ENCODE measurements around the gene ENKUR. TPM values are rescaled to one million over a fixed set of nuclear protein-coding genes. Genes with fewer than 3 reads are reported as not detected.

The ENKUR gene
- total RNA-seq, 1 donor, result not detected

DNA sequence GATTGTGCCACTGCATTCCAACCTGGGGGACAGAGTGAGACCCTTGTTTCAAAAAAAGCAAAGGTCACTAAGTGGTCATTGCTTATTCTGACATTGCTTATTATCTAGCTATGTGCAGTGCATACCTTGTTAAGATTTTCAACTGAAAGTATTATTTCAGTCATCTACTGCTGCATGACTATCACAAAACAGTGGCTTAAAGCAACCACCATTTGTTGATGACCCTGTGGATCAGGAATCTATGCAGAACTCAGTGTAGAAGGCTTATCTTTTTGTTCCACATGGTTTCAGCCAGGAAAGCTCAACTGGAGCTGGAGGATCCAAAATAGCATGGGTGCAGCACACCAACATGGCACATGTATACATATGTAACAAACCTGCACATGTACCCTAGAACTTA lies 23.6 kb upstream of the ENKUR start:
- Histone ChIP-seq H3K4me2 (ENCODE audit: insufficient read depth, low read length) (no peak overlapping the region), H3K27me3 (ENCODE audit: insufficient read depth, low read length) (peaks cover 2% of the 10 kb centered on the region), H3K9me3 (ENCODE audit: low read depth, low read length) (no peaks in the 10 kb centered on the region), H3K4me3 (ENCODE audit: insufficient read depth, low read length) (no peak overlapping the region), H4K20me1 (ENCODE audit: insufficient read depth, low read length) (no peaks in the 10 kb centered on the region), H3K79me2 (ENCODE audit: insufficient read depth, low read length) (no peaks in the 10 kb centered on the region), H3K27ac (ENCODE audit: low read depth, low read length) (no peak overlapping the region), H3K4me1 (ENCODE audit: insufficient read depth, low read length) (no peaks in the 10 kb centered on the region), H2AFZ (ENCODE audit: low read length) (no peak overlapping the region), H3K36me3 (ENCODE audit: insufficient read depth, low read length) (no peaks in the 10 kb centered on the region)
- DNase-seq (ENCODE audit: insufficient read length, low spot score, missing footprints), result no peak
- TF ChIP-seq, protein P1, sequence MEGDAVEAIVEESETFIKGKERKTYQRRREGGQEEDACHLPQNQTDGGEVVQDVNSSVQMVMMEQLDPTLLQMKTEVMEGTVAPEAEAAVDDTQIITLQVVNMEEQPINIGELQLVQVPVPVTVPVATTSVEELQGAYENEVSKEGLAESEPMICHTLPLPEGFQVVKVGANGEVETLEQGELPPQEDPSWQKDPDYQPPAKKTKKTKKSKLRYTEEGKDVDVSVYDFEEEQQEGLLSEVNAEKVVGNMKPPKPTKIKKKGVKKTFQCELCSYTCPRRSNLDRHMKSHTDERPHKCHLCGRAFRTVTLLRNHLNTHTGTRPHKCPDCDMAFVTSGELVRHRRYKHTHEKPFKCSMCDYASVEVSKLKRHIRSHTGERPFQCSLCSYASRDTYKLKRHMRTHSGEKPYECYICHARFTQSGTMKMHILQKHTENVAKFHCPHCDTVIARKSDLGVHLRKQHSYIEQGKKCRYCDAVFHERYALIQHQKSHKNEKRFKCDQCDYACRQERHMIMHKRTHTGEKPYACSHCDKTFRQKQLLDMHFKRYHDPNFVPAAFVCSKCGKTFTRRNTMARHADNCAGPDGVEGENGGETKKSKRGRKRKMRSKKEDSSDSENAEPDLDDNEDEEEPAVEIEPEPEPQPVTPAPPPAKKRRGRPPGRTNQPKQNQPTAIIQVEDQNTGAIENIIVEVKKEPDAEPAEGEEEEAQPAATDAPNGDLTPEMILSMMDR (IDR thresholded peaks at IDR 0.05; ENCODE audit: extremely low read depth, low read depth, low read length), result no peak

DNA sequence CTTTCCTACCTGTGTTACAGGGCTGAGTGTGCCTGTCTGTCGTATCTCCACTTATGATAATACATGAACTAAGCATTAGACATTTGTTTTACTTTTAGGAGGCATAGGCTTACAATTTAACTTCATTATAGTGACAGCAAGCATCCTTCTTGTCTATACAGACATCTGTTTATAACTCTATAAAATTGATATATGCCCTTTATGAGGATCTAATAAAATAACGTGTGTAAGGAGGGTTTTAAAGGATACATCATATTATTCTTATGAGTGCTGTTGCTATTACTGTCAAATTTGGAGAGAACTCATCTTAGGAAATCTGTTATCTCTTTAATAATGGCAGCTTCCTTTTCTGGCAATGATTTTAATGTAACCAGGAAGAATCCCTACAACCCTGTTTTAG lies 22.4 kb upstream of the ENKUR start:
- no peak overlapping the region for H3K27ac ChIP-seq (ENCODE audit: low read depth, low read length)
- no peak for DNase-seq (ENCODE audit: insufficient read length, low spot score, missing footprints)
- no peak overlapping the region for H3K4me3 ChIP-seq (ENCODE audit: insufficient read depth, low read length)
- no peaks in the 10 kb centered on the region for H4K20me1 ChIP-seq (ENCODE audit: insufficient read depth, low read length)
- no peaks in the 10 kb centered on the region for H3K36me3 ChIP-seq (ENCODE audit: insufficient read depth, low read length)
- no peak overlapping the region for H3K4me2 ChIP-seq (ENCODE audit: insufficient read depth, low read length)
- TF ChIP-seq, protein P1 (IDR thresholded peaks at IDR 0.05; ENCODE audit: extremely low read depth, low read depth, low read length), result no peak
- H2AFZ ChIP-seq (ENCODE audit: low read length), result no peak overlapping the region
- no peaks in the 10 kb centered on the region for H3K9me3 ChIP-seq (ENCODE audit: low read depth, low read length)
- no peaks in the 10 kb centered on the region for H3K27me3 ChIP-seq (ENCODE audit: insufficient read depth, low read length)
- no peaks in the 10 kb centered on the region for H3K79me2 ChIP-seq (ENCODE audit: insufficient read depth, low read length)
- no peaks in the 10 kb centered on the region for H3K4me1 ChIP-seq (ENCODE audit: insufficient read depth, low read length)

DNA sequence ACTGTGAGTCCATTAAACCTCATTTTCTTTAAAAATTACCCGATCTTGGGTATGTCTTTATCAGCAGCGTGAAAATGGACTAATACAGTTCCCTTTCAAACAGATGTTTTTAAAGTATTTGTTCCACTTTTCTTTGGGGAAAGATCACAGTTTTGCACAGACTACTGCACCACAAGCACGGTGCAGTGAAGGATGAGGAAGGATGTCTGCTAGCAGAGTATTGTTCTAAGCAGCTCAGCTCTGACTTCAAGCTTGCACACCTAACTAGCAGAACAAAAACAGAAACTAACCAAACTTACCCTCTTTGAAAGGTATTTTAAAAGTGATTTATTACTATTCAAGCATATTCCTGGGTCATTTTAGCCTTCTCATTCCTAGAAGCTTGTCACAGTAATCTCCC lies 20.4 kb upstream of the ENKUR start:
- H3K27me3 ChIP-seq (ENCODE audit: insufficient read depth, low read length), result no peaks in the 10 kb centered on the region
- H4K20me1 ChIP-seq (ENCODE audit: insufficient read depth, low read length), result no peaks in the 10 kb centered on the region
- H2AFZ ChIP-seq (ENCODE audit: low read length), result no peak overlapping the region
- TF ChIP-seq, protein P1 (IDR thresholded peaks at IDR 0.05; ENCODE audit: extremely low read depth, low read depth, low read length), result no peak
- H3K4me2 ChIP-seq (ENCODE audit: insufficient read depth, low read length), result no peak overlapping the region
- H3K9me3 ChIP-seq (ENCODE audit: low read depth, low read length), result no peaks in the 10 kb centered on the region
- H3K27ac ChIP-seq (ENCODE audit: low read depth, low read length), result no peak overlapping the region
- H3K36me3 ChIP-seq (ENCODE audit: insufficient read depth, low read length), result no peaks in the 10 kb centered on the region
- no peak overlapping the region for H3K4me3 ChIP-seq (ENCODE audit: insufficient read depth, low read length)
- DNase-seq (ENCODE audit: insufficient read length, low spot score, missing footprints), result no peak
- H3K4me1 ChIP-seq (ENCODE audit: insufficient read depth, low read length), result no peaks in the 10 kb centered on the region
- no peaks in the 10 kb centered on the region for H3K79me2 ChIP-seq (ENCODE audit: insufficient read depth, low read length)

DNA sequence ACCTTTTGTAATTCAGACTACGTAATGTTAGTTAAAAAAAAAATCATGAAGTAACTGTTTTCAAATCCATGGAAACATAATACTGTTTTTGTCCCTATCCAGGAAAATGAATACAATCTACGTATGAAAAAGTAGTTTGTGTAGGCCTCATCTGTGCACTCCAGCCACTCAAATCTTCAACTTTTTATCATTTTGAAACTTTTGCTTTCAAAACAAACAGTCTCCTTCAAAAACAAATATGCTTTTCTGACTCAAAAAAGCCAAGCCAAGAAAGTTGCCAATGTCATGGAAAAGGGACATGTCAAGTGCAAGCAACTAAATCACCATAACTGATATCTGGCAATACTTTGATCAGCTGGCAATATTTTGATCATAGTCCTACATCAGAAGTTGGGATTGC lies 13.6 kb upstream of the ENKUR start:
- Histone ChIP-seq H3K36me3 (ENCODE audit: insufficient read depth, low read length) (no peaks in the 10 kb centered on the region), H3K4me1 (ENCODE audit: insufficient read depth, low read length) (peaks cover 14% of the 10 kb centered on the region), H3K79me2 (ENCODE audit: insufficient read depth, low read length) (no peaks in the 10 kb centered on the region), H3K9me3 (ENCODE audit: low read depth, low read length) (no peaks in the 10 kb centered on the region), H3K27me3 (ENCODE audit: insufficient read depth, low read length) (no peaks in the 10 kb centered on the region), H4K20me1 (ENCODE audit: insufficient read depth, low read length) (no peaks in the 10 kb centered on the region), H2AFZ (ENCODE audit: low read length) (no peak overlapping the region), H3K4me2 (ENCODE audit: insufficient read depth, low read length) (no peak overlapping the region), H3K4me3 (ENCODE audit: insufficient read depth, low read length) (no peak overlapping the region), H3K27ac (ENCODE audit: low read depth, low read length) (no peak overlapping the region)
- no peak for DNase-seq (ENCODE audit: insufficient read length, low spot score, missing footprints)
- TF ChIP-seq, protein P1 (IDR thresholded peaks at IDR 0.05; ENCODE audit: extremely low read depth, low read depth, low read length), result no peak
